HT-29 (cell line): ENCODE data around the gene CCDC194. TPM values are rescaled to one million over a fixed set of nuclear protein-coding genes. Genes with fewer than 3 reads are reported as not detected.

Experiments
- total RNA-seq: library from RNA; depleted of rRNA; stranded (reverse); fragments of >200 nt; shearing (Covaris generic); gene quantifications from 2 replicates; pipeline ENCODE4 v1.2.3, GENCODE V29; 2014; rRNA removed

CCDC194 gene
- total RNA-seq, 1 experiment from 2014 or later: 1.6 TPM

Other genes with a start within 250 kb of the CCDC194 start
- gene USE1, start 178.8 kb downstream of the CCDC194 start, total RNA-seq: 27.6 and 29.1 TPM in 2 replicates
- 2.6 and 8.7 TPM in 2 replicates for gene OCEL1, start 168.0 kb downstream of the CCDC194 start, total RNA-seq
- 265 and 297 TPM in 2 replicates for gene NR2F6, start 148.3 kb downstream of the CCDC194 start, total RNA-seq
- 0.08 TPM in 1 of 2 replicates, not detected in the other for gene USHBP1, start 129.5 kb downstream of the CCDC194 start, total RNA-seq
- 79.8 and 98.6 TPM in 2 replicates for gene BABAM1, start 126.8 kb downstream of the CCDC194 start, total RNA-seq
- gene ANKLE1, start 112.3 kb downstream of the CCDC194 start, total RNA-seq: 0.08 and 1.4 TPM in 2 replicates
- 3.4 and 5.3 TPM in 2 replicates for gene ABHD8, start 90.8 kb downstream of the CCDC194 start, total RNA-seq
- gene MRPL34, start 88.3 kb downstream of the CCDC194 start, total RNA-seq: 94.6 and 106 TPM in 2 replicates
- 24.6 and 32.4 TPM in 2 replicates for gene DDA1, start 84.6 kb downstream of the CCDC194 start, total RNA-seq
- gene ANO8, start 59.3 kb downstream of the CCDC194 start, total RNA-seq: 2.2 and 2.4 TPM in 2 replicates
- 40.0 and 64.4 TPM in 2 replicates for gene GTPBP3, start 56.6 kb downstream of the CCDC194 start, total RNA-seq
- gene PLVAP, start 16.9 kb downstream of the CCDC194 start, total RNA-seq: not detected in 2 replicates
- 134 and 172 TPM in 2 replicates for gene BST2, start 11.4 kb upstream of the CCDC194 start, total RNA-seq
- gene MVB12A, start 25.9 kb upstream of the CCDC194 start, total RNA-seq: 59.0 and 77.0 TPM in 2 replicates
- gene TMEM221, start 54.5 kb upstream of the CCDC194 start, total RNA-seq: not detected in 2 replicates
- gene NXNL1, start 66.7 kb upstream of the CCDC194 start, total RNA-seq: not detected in 2 replicates
- gene SLC27A1, start 76.3 kb upstream of the CCDC194 start, total RNA-seq: 2.6 and 3.1 TPM in 2 replicates
- gene PGLS, start 117.5 kb upstream of the CCDC194 start, total RNA-seq: 75.7 and 90.9 TPM in 2 replicates
- 76.2 and 88.5 TPM in 2 replicates for gene COLGALT1, start 161.5 kb upstream of the CCDC194 start, total RNA-seq